NCI-H226 (cell line): Measurements from ENCODE around the gene PODXL2.
A peak's percentile ranks its signal among the peaks of the same experiment; 100 is the strongest.
"Not testable (repeated sequence)": the region's sequence is repeated elsewhere in the genome, so short reads cannot be mapped to it uniquely, and the experiment has no call there.

ENCODE experiments used
- DNase-seq: peaks from one replicate; pipeline ENCODE4 v3.0.0-alpha.2; 2015

PODXL2 gene

GRCh38 chr3:127628788-127629466, at the start of gene PODXL2:
PODXL2 (plus strand) TSS chr3:127629185; CDS start chr3:127629220, 35 bp downstream.
- no peak for DNase-seq

GRCh38 chr3:127580327-127581060, 48.5 kb upstream of the PODXL2 start:
- DNase-seq: no peak

GRCh38 chr3:127584734-127585133, 44.3 kb upstream of the PODXL2 start:
- no peak for DNase-seq

GRCh38 chr3:127585163-127585812, 43.7 kb upstream of the PODXL2 start:
- DNase-seq: no peak

- DNase-seq: no peak
Observed at GRCh38 chr3:127585813-127586413, 43.1 kb upstream of the PODXL2 start.

GRCh38 chr3:127587876-127588275, 41.1 kb upstream of the PODXL2 start:
- no peak for DNase-seq

GRCh38 chr3:127588806-127589577, 40.0 kb upstream of the PODXL2 start:
- DNase-seq: peak; percentile 96

GRCh38 chr3:127589600-127590281, 39.2 kb upstream of the PODXL2 start:
- DNase-seq: peak; percentile 9

GRCh38 chr3:127590282-127590592, 38.7 kb upstream of the PODXL2 start:
- no peak for DNase-seq

GRCh38 chr3:127590593-127591465, 38.2 kb upstream of the PODXL2 start, which contains the start of gene TPRA1:
TPRA1 (minus strand) TSS chr3:127590733; CDS start chr3:127580146, 10,587 bp downstream.
- DNase-seq: peak; percentile 94

- no peak for DNase-seq
Observed at GRCh38 chr3:127593178-127593577, 35.8 kb upstream of the PODXL2 start.

GRCh38 chr3:127595303-127595702, 33.7 kb upstream of the PODXL2 start:
- DNase-seq: no peak

GRCh38 chr3:127597020-127597771, 31.8 kb upstream of the PODXL2 start:
- no peak for DNase-seq

GRCh38 chr3:127598841-127599570, 30.0 kb upstream of the PODXL2 start:
- no peak for DNase-seq

GRCh38 chr3:127600749-127601456, 28.1 kb upstream of the PODXL2 start:
- DNase-seq: no peak

GRCh38 chr3:127604035-127604434, 24.9 kb upstream of the PODXL2 start:
- DNase-seq: no peak

GRCh38 chr3:127604546-127605165, 24.3 kb upstream of the PODXL2 start:
- no peak for DNase-seq

GRCh38 chr3:127605547-127605946, 23.4 kb upstream of the PODXL2 start:
- not testable (repeated sequence) for DNase-seq
